GM12874 (cell line): ENCODE data around the gene COL24A1.

ENCODE experiments used
- TF ChIP-seq, protein P1 (sequence below): IDR thresholded peaks from 2 replicates; pipeline ENCODE4 v1.5.1; 2011; ENCODE audit warnings: low read depth, mild to moderate bottlenecking, control low read depth, low read length, moderate library complexity; ENCODE audit not compliant: insufficient read depth

Gene COL24A1

DNA sequence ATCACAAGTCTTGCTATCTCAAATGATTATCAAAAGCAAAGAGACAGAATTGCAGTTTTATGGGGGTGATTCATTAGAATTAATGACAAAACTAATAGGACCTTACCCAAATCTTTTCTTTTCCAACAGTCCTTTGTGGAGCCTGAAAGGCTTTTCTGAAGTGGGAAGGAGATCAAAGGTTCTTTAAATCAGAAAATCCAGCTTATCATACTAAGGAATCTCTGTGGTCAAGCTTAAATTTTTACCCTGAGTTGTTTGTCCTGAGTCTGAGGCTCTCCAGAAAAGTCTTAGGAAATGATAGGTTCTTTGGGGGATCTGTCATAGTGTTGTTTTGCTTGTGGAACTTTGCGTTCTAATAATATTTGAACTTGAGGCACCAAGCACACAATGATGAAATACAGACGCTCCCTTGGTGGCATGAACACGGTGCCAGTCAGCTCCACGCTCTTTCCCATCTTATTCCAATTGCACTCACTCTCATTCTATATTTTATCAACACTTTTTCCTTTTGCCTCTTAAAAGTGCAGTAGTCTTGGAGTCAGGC is 38.0 kb upstream of the COL24A1 start:
- TF ChIP-seq, protein P1, sequence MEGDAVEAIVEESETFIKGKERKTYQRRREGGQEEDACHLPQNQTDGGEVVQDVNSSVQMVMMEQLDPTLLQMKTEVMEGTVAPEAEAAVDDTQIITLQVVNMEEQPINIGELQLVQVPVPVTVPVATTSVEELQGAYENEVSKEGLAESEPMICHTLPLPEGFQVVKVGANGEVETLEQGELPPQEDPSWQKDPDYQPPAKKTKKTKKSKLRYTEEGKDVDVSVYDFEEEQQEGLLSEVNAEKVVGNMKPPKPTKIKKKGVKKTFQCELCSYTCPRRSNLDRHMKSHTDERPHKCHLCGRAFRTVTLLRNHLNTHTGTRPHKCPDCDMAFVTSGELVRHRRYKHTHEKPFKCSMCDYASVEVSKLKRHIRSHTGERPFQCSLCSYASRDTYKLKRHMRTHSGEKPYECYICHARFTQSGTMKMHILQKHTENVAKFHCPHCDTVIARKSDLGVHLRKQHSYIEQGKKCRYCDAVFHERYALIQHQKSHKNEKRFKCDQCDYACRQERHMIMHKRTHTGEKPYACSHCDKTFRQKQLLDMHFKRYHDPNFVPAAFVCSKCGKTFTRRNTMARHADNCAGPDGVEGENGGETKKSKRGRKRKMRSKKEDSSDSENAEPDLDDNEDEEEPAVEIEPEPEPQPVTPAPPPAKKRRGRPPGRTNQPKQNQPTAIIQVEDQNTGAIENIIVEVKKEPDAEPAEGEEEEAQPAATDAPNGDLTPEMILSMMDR: no peak

DNA sequence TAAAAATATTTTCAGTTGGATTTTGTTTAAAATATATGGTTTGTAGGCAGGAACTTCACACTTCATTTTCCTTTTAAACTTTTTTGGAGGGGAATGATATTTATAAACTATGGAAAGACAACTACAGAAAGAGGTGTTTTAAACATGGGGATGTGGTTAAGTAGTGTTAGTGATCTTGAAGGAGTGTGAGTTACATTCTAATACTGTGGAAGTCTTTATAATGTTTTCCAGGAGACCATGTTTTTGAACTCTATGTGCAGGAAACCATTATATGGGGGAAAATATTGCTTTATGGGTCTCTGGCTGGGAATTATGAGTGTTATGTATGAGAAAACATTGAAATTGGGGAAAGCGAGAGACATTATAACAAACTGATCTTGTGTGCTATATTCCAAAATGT is 35.8 kb upstream of the COL24A1 start:
- TF ChIP-seq, protein P1: no peak

DNA sequence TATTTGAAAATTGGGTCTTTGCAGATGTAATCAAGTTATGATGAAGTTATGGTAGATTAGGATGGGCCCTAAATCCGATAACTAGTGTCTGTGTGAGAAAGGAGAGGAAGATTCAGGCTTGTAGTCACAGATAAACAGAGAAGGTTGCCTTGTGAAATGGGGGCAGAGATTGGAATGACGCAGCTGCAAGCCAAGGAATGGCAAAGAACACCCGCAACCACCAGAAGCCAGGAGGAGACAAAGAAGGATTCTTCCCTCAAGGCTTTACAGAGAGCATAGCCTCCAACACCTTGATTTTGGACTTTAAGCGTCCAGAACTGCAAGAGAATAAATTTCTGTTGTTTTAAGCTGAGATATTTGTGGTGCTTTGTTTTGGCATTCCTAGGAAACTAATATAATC is 35.4 kb upstream of the COL24A1 start:
- TF ChIP-seq, protein P1: no peak

DNA sequence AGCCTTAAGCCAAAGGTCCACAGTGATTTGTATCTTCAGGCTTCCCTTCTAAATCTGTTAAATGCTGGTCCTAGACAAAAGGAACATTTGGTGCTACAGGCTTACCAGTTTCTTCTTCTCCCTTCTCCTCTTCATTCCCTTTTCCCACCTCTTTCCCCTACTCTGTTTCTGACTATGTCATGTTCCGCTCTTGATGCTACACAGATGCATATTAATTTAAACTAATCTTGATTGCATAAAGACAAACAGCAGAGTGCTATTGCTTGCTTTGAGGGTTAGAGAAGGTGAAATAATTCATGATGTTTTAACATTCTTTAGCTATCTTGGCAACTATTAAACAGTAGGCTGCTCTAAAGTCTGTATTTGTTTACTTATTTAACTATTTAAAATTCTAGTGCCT is 34.3 kb upstream of the COL24A1 start:
- TF ChIP-seq, protein P1: no peak

DNA sequence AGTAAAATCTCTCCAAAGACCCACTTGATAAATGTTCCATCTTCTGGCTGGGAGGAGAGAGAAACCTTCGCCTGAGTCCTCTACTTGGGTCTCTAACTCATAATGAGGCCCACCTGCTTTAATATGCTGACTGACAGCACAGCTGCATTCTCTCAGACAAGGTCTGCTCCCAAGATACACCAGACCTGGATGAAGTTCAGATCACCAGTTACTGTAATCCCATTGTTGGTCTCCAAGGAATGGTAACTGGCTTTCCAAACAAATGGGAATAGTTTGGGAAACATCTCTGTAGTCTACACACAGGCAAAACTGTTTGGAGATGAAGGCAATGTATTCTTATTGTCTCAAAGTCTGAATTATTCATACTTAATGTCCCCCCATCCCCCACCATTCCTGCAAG is 27.9 kb upstream of the COL24A1 start:
- TF ChIP-seq, protein P1: no peak

DNA sequence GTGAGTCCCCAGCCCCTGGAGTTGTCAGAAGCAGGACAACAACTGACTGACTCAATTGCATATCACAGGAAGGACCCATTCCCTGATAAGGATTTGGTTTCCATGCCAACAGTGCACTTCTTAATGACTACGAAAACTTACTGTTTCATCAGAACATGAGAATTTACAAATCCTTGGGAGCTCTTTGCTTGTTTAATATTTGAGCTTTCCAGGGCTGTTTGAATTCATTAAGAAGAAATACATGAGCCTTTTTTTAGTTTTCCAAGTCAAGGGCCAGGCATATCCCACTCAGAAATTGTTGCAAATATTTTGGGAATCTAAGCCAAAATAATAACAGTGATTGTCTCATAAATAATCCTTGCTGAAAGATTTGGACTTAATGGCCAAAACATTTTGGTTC is 27.2 kb upstream of the COL24A1 start:
- TF ChIP-seq, protein P1: no peak

DNA sequence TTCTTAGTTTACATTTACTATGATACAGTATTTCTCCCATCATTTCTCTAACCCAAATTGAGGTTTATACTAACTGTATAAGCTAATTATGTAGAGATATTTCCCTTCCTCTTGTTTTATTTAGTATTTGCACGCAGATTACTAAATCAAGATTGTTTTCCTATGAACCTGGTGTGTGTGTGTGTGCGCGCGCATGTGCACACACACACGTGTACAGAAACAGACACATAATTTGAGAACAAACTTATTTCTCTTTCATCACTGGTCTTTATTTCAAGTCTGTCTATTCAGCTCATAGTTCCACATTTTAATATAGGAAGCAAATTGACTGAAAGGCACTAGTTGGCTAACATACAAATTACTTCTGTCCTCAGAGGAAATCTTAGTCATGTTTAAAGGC is 19.7 kb upstream of the COL24A1 start:
- TF ChIP-seq, protein P1: no peak
